ENCODE results near the gene PLA2G1B. TPM values are rescaled to one million over a fixed set of nuclear protein-coding genes. Genes with fewer than 3 reads are reported as not detected.

PLA2G1B gene
- total RNA-seq, 1 donor, result not detected

DNA sequence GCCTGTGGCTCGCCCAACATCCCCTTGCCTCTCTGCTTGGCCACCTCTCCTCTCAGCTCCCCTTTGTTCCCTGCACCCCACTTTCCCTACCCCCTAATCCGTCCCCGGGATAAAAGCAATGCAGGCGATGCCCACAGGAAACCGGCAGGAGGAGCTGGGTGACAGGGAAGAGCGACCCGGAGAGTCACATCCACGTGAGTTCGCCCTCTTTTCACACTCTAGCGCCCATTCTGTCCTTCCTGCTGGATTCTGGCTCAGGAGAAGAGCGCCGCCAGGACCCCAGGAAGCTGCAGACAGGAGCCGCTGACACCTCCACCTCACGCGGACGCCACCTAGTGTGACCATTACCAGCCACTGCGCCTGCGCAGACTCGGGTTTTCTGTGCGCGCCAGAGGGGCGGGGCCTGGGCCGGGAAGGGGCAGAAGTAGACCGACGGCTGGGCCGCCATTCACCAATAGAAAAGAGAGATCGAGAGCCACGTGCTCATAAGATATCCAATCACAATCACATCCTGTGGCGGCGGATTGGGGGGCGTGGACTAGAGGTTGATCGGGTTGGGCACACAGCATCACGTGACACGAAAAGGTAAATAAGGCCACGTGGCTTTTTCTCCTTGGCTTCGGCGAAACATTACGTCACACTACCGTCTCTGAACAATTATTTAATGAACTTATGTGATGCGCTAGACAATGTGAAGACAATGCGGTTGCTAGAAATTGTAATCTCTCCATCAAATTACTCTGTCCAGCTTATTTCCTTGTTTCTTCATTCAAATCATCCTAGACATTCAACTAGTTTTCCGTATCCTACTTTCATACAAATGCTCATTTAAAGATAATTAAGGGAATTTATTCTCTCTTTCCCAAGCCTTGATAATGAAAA, 10.1 kb downstream of the PLA2G1B start:
- DNase-seq (ENCODE audit: insufficient read length, low spot score, missing footprints), result peak; percentile 98
- H2AFZ ChIP-seq (ENCODE audit: low read length), result peak overlapping the region; percentile 69
- H4K20me1 ChIP-seq (ENCODE audit: insufficient read depth, low read length), result no peaks in the 10 kb centered on the region
- H3K36me3 ChIP-seq (ENCODE audit: insufficient read depth, low read length), result no peaks in the 10 kb centered on the region
- H3K4me1 ChIP-seq (ENCODE audit: insufficient read depth, low read length), result peaks cover 8% of the 10 kb centered on the region
- H3K4me3 ChIP-seq (ENCODE audit: insufficient read depth, low read length), result peak overlapping the region; percentile 70
- H3K27me3 ChIP-seq (ENCODE audit: insufficient read depth, low read length), result no peaks in the 10 kb centered on the region
- peak overlapping the region; percentile 45 for H3K27ac ChIP-seq (ENCODE audit: low read depth, low read length)
- TF ChIP-seq, protein P1, sequence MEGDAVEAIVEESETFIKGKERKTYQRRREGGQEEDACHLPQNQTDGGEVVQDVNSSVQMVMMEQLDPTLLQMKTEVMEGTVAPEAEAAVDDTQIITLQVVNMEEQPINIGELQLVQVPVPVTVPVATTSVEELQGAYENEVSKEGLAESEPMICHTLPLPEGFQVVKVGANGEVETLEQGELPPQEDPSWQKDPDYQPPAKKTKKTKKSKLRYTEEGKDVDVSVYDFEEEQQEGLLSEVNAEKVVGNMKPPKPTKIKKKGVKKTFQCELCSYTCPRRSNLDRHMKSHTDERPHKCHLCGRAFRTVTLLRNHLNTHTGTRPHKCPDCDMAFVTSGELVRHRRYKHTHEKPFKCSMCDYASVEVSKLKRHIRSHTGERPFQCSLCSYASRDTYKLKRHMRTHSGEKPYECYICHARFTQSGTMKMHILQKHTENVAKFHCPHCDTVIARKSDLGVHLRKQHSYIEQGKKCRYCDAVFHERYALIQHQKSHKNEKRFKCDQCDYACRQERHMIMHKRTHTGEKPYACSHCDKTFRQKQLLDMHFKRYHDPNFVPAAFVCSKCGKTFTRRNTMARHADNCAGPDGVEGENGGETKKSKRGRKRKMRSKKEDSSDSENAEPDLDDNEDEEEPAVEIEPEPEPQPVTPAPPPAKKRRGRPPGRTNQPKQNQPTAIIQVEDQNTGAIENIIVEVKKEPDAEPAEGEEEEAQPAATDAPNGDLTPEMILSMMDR (IDR thresholded peaks at IDR 0.05; ENCODE audit: extremely low read depth, low read depth, low read length), result peak; percentile 50
- H3K9me3 ChIP-seq (ENCODE audit: low read depth, low read length), result no peaks in the 10 kb centered on the region
- peak overlapping the region; percentile 76 for H3K4me2 ChIP-seq (ENCODE audit: insufficient read depth, low read length)
- no peaks in the 10 kb centered on the region for H3K79me2 ChIP-seq (ENCODE audit: insufficient read depth, low read length)

DNA sequence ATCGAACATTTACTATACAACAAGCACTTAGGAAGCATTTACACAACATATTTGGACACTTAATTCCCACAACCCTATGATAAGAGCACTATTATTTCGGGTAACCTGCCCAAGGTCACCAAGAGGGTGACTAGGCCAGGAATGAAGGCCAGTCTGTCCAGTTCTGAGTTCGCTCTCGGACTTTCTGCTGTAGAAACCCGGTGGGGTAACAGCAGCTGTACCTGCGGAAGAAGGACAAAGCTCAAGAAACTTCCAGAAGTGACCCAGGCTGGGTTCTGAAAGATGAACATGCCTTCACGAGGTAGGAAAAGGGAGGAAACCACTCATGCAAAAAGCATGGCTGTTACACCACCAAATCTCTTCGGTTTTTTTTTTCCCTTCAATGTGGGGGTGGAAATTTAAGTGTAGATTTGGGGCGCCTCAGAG, 10.8 kb downstream of the PLA2G1B start:
- no peaks in the 10 kb centered on the region for H3K9me3 ChIP-seq (ENCODE audit: low read depth, low read length)
- no peaks in the 10 kb centered on the region for H4K20me1 ChIP-seq (ENCODE audit: insufficient read depth, low read length)
- H3K79me2 ChIP-seq (ENCODE audit: insufficient read depth, low read length), result no peaks in the 10 kb centered on the region
- H3K27ac ChIP-seq (ENCODE audit: low read depth, low read length), result peak overlapping the region; percentile 45
- no peak for DNase-seq (ENCODE audit: insufficient read length, low spot score, missing footprints)
- H3K27me3 ChIP-seq (ENCODE audit: insufficient read depth, low read length), result no peaks in the 10 kb centered on the region
- H3K4me1 ChIP-seq (ENCODE audit: insufficient read depth, low read length), result peaks cover 8% of the 10 kb centered on the region
- peak overlapping the region; percentile 70 for H3K4me3 ChIP-seq (ENCODE audit: insufficient read depth, low read length)
- peak overlapping the region; percentile 69 for H2AFZ ChIP-seq (ENCODE audit: low read length)
- H3K4me2 ChIP-seq (ENCODE audit: insufficient read depth, low read length), result peak overlapping the region; percentile 76
- TF ChIP-seq, protein P1 (IDR thresholded peaks at IDR 0.05; ENCODE audit: extremely low read depth, low read depth, low read length), result no peak
- no peaks in the 10 kb centered on the region for H3K36me3 ChIP-seq (ENCODE audit: insufficient read depth, low read length)

DNA sequence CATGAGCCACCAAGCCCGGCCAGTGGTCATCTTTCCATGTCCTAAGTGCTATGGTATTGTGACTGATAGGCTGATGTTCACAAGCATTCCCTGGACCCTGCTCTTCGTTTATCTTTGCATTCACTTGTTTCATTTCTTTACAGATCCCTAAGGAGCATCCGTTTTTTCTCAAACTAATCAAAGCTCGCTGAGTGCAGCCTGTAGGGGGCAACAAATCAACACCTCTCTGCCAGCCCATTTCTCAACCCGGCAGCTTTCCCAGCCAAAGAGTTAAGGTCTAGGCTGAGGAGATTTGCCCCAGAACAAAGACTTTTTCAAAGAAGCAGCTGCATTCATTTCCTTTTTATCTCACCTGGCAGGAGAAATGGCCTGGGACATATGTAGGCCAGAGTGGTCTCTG, 13.4 kb downstream of the PLA2G1B start:
- Histone ChIP-seq H3K79me2 (ENCODE audit: insufficient read depth, low read length) (no peaks in the 10 kb centered on the region), H2AFZ (ENCODE audit: low read length) (no peak overlapping the region), H3K4me2 (ENCODE audit: insufficient read depth, low read length) (no peak overlapping the region), H3K27ac (ENCODE audit: low read depth, low read length) (no peak overlapping the region), H3K9me3 (ENCODE audit: low read depth, low read length) (no peaks in the 10 kb centered on the region), H3K4me1 (ENCODE audit: insufficient read depth, low read length) (peaks cover 8% of the 10 kb centered on the region), H4K20me1 (ENCODE audit: insufficient read depth, low read length) (no peaks in the 10 kb centered on the region), H3K27me3 (ENCODE audit: insufficient read depth, low read length) (no peaks in the 10 kb centered on the region), H3K4me3 (ENCODE audit: insufficient read depth, low read length) (no peak overlapping the region), H3K36me3 (ENCODE audit: insufficient read depth, low read length) (no peaks in the 10 kb centered on the region)
- TF ChIP-seq, protein P1 (IDR thresholded peaks at IDR 0.05; ENCODE audit: extremely low read depth, low read depth, low read length), result peak; percentile 37
- no peak for DNase-seq (ENCODE audit: insufficient read length, low spot score, missing footprints)
